Vagina (tissue), 2 donors: ENCODE data around the gene PNP. TPM values are rescaled to one million over a fixed set of nuclear protein-coding genes. Genes with fewer than 3 reads are reported as not detected.

Source experiments
- DNase-seq, 2 donors: peaks; one replicate each; pipeline ENCODE4 v3.0.0-alpha.2; 2017; ENCODE audit errors: extremely low spot score in 2 of 2
- H3K27ac ChIP-seq: fragments of 200-600 bp; sonication (generic); one replicate; pipeline ENCODE4 v1.5.1; 2019
- H3K27me3 ChIP-seq: fragments of 200-600 bp; sonication (generic); one replicate; pipeline ENCODE4 v1.5.1; 2019
- H3K36me3 ChIP-seq, 2 donors: fragments of 200-600 bp; sonication (generic); one replicate each; pipeline ENCODE4 v1.5.1; 2017 to 2019
- H3K4me1 ChIP-seq: fragments of 200-600 bp; sonication (generic); one replicate; pipeline ENCODE4 v1.5.1; 2019
- H3K4me3 ChIP-seq, 2 donors: fragments of 200-600 bp; sonication (generic); 1 replicate in 1 of 2; 2 replicates in 1 of 2; pipeline ENCODE4 v1.5.1; 2016 to 2019
- H3K9me3 ChIP-seq: fragments of 200-600 bp; sonication (generic); one replicate; pipeline ENCODE4 v1.5.1; 2019
- POLR2A ChIP-seq, 2 donors: fragments of 450-650 bp; IDR thresholded peaks; one replicate each; pipeline ENCODE4 v1.6.1; 2017; ENCODE audit warnings: antibody characterized with exemption in 2 of 2, mild to moderate bottlenecking in 2 of 2, moderate library complexity in 2 of 2
- POLR2AphosphoS5 ChIP-seq, 2 donors: sonication (generic); formaldehyde crosslinking; IDR thresholded peaks; one replicate each; pipeline ENCODE4 v1.9.0; 2017; ENCODE audit warnings: antibody characterized with exemption in 2 of 2, mild to moderate bottlenecking in 2 of 2, low read depth in 1 of 2; ENCODE audit not compliant: insufficient read depth in 1 of 2
- intact Hi-C: fragments of 100-400 bp; cut with DNase I; formaldehyde crosslinking; loops from one replicate; pipeline ENCODE4 v1.15.1; 2023
- total RNA-seq: library from RNA; depleted of rRNA; stranded (reverse); fragments of >200 nt; gene quantifications from one replicate; pipeline ENCODE4 v1.2.3, GENCODE V29; 2016
- TF ChIP-seq, protein P1 (sequence below), 3 experiments: fragments of 450-650 bp in 2 of 3; fragments of 200-600 bp in 1 of 3; sonication (generic) in 1 of 3; IDR thresholded peaks; one replicate each; pipeline ENCODE4 v1.5.1; 2017 to 2019; ENCODE audit warnings: antibody characterized with exemption in 3 of 3, mild to moderate bottlenecking in 2 of 3, moderate library complexity in 2 of 3

Gene PNP
- total RNA-seq, 1 donor from 2014 or later, result 64.6 TPM

- Histone ChIP-seq H3K27ac (no peak overlapping the region), H3K4me3 (no peak overlapping the region), H3K4me1 (peaks cover 9% of the 10 kb centered on the region), H3K36me3 (no peaks in the 10 kb centered on the region), H3K27me3 (no peaks in the 10 kb centered on the region), H3K9me3 (no peaks in the 10 kb centered on the region)
- no peak for TF ChIP-seq POLR2AphosphoS5 (IDR thresholded peaks at IDR 0.05; ENCODE audit: insufficient read depth in 1 of 2, low read depth in 1 of 2)
- TF ChIP-seq, protein P1, sequence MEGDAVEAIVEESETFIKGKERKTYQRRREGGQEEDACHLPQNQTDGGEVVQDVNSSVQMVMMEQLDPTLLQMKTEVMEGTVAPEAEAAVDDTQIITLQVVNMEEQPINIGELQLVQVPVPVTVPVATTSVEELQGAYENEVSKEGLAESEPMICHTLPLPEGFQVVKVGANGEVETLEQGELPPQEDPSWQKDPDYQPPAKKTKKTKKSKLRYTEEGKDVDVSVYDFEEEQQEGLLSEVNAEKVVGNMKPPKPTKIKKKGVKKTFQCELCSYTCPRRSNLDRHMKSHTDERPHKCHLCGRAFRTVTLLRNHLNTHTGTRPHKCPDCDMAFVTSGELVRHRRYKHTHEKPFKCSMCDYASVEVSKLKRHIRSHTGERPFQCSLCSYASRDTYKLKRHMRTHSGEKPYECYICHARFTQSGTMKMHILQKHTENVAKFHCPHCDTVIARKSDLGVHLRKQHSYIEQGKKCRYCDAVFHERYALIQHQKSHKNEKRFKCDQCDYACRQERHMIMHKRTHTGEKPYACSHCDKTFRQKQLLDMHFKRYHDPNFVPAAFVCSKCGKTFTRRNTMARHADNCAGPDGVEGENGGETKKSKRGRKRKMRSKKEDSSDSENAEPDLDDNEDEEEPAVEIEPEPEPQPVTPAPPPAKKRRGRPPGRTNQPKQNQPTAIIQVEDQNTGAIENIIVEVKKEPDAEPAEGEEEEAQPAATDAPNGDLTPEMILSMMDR (IDR thresholded peaks at IDR 0.05), result no peak
- no peak for TF ChIP-seq POLR2A (IDR thresholded peaks at IDR 0.05)
- no peak for DNase-seq
- intact Hi-C loops, result no loop called here
Measured at GRCh38 chr14:20427231-20428009, 41.8 kb upstream of the PNP start.

DNA sequence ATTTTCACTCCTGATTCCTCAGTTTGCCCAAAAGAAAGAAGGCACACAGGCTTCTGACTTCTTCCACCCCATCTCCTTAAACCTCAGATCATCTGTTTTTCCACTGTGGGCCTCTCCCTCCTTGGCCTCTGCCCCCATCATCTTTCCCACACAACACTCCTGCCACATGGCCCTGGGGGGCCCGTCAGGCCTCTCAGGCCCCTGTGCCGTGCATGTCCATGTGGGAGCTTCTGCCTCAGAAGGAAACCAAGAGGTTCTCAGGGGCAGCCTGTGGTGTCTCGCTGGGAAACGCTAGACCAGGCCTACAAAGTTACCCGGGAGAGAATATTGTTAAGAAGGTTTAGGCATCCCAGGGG, 41.2 kb upstream of the PNP start:
- no peak for TF ChIP-seq POLR2AphosphoS5 (IDR thresholded peaks at IDR 0.05; ENCODE audit: insufficient read depth in 1 of 2, low read depth in 1 of 2)
- TF ChIP-seq, protein P1 (IDR thresholded peaks at IDR 0.05), result no peak
- TF ChIP-seq POLR2A (IDR thresholded peaks at IDR 0.05), result no peak
- no peaks in the 10 kb centered on the region for H3K9me3 ChIP-seq
- H3K27me3 ChIP-seq, result no peaks in the 10 kb centered on the region
- peaks cover 9% of the 10 kb centered on the region for H3K4me1 ChIP-seq
- H3K27ac ChIP-seq, result no peak overlapping the region
- H3K36me3 ChIP-seq, result no peaks in the 10 kb centered on the region
- DNase-seq, result no peak
- H3K4me3 ChIP-seq, result no peak overlapping the region
- intact Hi-C loops, result no loop called here

DNA sequence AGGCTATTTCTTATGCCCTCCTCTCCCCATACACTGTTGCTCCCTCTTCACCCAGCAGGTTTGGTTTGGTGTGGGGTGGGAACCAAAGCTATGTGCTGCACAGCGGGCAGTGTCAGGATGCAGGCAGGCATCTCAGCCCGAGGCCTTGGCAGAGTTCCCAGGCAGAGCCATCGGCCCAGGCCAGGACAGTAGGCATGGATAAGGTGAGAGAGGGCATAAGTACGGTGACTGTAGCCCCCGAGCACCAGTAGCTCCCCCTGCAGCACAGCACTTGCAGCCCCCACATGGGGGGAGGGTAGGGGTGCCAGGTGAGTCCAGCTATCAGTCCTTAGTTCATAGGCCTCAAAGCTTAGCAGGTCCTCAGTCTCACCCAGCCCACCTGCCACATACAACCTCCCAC, 40.4 kb upstream of the PNP start:
- no peaks in the 10 kb centered on the region for H3K36me3 ChIP-seq
- no peaks in the 10 kb centered on the region for H3K9me3 ChIP-seq
- DNase-seq, result no peak
- H3K27me3 ChIP-seq, result no peaks in the 10 kb centered on the region
- no peak overlapping the region for H3K4me3 ChIP-seq
- peaks cover 9% of the 10 kb centered on the region for H3K4me1 ChIP-seq
- no peak for TF ChIP-seq POLR2AphosphoS5 (IDR thresholded peaks at IDR 0.05; ENCODE audit: insufficient read depth in 1 of 2, low read depth in 1 of 2)
- TF ChIP-seq, protein P1 (IDR thresholded peaks at IDR 0.05), result no peak
- TF ChIP-seq POLR2A (IDR thresholded peaks at IDR 0.05), result no peak
- no peak overlapping the region for H3K27ac ChIP-seq
- intact Hi-C loops, result no loop called here

DNA sequence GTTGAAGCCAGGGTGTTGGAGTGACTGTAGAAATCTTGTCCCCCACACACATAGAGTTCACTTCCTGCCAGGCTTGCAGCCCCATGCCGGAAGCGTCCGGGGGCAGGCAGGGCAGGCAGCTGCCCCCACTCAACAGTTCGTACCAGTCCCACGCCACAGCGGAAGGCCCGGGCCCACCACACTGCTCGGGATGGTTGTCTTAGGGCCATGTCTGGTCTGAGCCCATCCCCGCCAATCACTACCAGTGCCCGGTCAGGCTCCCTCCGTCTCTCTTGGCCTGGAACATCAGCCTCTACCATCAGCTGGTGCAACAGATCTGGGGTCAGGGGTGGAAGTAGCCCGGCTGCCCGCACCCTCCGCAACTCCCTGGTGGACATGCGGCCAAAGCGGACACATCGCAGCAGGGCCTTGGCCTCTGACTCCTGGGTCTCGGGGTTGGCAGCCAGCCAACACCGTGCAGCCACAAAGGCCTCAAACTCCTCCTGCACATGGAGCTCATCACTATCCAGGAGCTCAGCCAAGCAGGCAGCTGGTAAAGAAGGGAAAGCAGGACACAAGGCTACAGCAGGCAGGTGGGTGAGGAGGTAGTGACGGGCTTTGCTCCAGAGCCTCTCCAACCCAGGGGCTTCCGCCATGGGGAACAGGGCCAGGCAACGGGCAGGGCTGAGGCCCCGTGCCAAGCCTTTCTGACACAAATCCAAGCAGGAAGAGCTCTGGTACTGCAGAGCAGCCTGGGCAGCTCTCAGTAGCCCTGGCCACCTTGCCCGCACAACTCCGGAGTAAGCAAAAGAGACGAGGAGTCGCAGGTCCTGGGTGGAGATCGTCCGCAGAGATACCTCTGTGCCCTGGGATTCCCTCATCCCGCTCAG, 39.2 kb upstream of the PNP start:
- TF ChIP-seq, protein P1 (IDR thresholded peaks at IDR 0.05), result no peak
- no peak for TF ChIP-seq POLR2AphosphoS5 (IDR thresholded peaks at IDR 0.05; ENCODE audit: insufficient read depth in 1 of 2, low read depth in 1 of 2)
- TF ChIP-seq POLR2A (IDR thresholded peaks at IDR 0.05), result no peak
- Histone ChIP-seq H3K4me3 (no peak overlapping the region), H3K27ac (no peak overlapping the region), H3K36me3 (no peaks in the 10 kb centered on the region), H3K9me3 (no peaks in the 10 kb centered on the region), H3K4me1 (peaks cover 19% of the 10 kb centered on the region), H3K27me3 (no peaks in the 10 kb centered on the region)
- no peak for DNase-seq
- intact Hi-C loops, result no loop called here
